COLO668 (cell line): ENCODE measurements around the gene RAMP3.
"Not testable (repeated sequence)": the region's sequence is repeated elsewhere in the genome, so short reads cannot be mapped to it uniquely, and the experiment has no call there.

ENCODE experiments used
- DNase-seq: peaks from one replicate; lab custom pipeline; 2025; ENCODE audit not compliant: unreplicated experiment; lab: John Stamatoyannopoulos, UW

Gene RAMP3, protein sequence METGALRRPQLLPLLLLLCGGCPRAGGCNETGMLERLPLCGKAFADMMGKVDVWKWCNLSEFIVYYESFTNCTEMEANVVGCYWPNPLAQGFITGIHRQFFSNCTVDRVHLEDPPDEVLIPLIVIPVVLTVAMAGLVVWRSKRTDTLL

DNA sequence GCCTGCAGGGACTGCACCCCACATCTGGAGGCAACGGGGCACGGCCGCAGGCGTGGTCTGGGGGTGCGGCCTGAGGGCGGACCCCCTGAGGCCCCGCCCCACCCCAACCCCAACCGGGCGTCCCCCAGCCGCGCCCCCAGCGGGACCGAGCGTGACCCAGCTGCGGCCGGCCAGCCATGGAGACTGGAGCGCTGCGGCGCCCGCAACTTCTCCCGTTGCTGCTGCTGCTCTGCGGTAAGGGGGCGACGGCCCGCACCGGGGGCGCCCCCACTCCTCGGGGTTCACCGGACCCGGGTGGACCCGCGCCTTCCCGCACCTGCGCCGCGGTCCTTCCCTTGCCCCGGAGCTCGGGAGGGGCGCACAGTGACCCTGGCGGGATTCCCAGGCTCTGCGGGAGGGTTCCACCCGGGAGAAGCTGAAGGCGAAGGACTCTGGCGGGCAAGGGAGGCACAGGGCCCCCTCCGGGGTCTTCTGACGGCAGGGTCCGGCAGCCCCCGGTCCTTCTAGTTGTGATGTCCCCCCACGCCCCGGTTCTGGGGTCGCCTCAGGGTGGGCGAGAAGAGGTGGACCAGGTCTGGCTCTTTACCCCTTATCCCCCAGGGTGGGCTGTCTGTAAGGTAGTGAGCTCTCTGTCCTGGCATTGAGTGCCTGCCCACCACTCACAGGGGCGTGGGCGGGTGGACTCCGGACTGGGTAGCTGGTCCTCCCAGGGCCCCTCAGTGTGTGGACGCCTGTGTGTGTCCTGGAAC, at the start of gene RAMP3:
TSS of gene RAMP3 (plus strand) at position 139 of the 749 bp plus-strand sequence. CDS start at position 177, 38 bp downstream.
- DNase-seq: no peak

DNA sequence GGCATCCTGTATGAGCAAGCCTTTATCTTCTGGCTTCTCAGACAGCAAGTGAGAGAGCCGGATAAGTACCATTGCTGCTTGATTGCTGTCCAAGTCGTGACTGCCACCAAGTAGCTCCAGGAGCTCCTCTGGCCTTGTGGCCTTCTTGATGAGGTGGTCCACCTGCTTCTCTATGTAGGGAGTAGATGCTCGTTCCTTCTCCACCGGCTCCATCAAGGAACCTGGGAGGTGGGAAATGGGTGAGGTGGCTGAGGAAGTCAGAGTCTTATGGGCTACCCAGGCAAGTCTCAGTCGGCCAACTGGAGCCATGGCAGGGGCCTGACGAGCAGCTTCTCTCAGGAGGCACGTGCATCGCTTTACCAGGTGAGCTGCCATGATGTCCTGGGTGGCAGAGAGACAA, 48.7 kb upstream of the RAMP3 start:
- DNase-seq: no peak

DNA sequence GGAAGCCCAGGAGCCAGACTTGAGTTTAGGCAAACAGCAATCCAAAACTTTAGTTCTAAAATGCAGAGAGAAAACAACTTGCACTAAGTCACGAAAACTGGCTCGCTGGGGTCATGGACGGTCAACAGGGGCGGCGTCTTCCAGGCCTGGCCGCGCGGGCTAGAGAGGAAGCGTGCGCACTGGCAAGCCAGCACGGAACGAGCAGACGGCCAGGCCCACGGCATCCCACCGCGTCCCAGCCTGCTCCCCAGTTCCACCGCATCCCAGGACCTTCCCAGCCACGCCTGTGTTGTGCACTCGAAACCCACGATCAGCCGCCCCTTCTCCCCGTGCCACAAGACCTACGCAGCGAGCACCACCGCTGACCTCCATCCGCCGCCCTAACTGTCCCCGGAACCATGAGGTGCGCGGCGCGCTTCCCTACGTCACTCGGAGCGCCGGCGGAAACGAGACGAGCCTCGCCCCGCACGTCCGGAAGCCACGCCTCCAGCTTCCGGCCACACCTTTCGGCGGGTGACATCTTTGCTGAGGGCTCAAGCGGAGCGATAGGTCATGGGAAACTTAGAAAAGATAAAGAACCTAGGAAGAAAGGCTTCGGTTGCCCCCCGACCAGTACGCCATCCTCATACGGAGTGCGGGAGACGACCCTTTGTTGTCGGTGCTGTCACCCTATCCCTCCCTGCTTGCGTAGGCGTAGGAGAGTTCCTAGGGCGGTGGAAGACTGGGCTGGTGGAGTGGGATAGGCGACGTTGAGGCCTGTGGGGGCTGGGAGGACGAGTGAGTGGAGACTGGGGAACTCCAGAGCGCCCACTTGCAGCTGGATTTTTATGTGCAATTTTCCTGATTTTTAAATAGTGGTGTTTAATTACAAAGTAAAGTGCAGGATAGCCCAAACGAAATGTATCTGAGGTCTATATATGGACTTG, 46.0 kb upstream of the RAMP3 start, which contains the start of gene TBRG4:
TSS of gene TBRG4 (minus strand) at position 400 of the 926 bp plus-strand sequence. CDS start 2,460 bp downstream, outside the sequence.
- DNase-seq: peak; percentile 99

DNA sequence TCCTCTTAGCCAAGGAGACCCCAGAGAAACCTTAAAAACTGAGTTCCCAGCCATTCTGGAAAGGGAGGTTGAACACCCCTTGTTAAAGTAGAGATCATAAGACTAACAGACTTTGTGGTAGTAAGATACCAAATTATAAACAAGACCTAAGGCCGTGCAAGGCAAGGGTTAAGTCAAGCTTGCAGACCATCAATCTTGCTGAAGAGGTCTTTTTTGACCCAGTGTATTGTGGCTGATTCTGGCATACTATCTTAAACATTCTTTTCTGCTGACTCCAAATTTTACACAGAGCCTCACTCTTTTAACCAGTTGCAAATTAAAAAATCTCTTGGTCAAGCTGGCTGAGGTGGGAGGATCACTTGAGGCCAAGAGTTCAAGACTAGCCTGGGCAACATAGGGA, 44.9 kb upstream of the RAMP3 start:
- no peak for DNase-seq

DNA sequence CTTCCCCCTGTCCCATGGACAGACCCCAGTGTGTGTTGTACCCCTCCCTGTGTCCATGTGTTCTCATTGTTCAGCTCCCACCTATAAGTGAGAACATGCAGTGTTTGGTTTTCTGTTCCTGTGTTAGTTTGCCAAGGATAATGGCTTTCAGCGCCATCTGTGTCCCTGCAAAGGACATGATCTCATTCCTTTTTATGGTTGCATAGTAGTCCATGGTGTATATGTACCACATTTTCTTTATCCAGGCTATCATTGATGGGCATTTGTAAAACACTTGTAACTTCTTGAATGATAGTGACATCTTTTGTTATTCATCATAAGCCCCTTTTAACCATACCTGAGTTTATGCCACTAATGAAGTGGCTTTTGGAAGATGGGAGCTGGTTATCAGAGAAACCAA, 43.3 kb upstream of the RAMP3 start:
- DNase-seq: not testable (repeated sequence)

DNA sequence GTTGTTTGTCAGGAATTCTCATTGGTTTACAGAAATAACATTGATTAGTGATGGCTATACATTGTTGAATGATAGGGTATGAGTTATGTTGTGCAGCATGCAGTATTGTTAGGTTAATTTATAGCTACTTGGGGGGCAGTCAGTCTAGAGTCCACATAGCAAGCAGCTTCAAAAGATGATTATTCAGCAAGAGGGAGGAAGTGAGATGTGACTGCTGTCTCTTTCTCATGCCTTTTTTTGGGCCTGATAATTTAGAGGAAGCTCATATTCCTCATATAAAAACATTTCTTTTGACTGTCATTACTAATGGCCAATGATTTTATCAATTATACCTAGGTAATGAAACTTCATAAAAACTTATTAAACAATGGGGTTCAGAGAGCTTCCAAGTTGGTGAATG, 42.7 kb upstream of the RAMP3 start:
- DNase-seq: no peak

DNA sequence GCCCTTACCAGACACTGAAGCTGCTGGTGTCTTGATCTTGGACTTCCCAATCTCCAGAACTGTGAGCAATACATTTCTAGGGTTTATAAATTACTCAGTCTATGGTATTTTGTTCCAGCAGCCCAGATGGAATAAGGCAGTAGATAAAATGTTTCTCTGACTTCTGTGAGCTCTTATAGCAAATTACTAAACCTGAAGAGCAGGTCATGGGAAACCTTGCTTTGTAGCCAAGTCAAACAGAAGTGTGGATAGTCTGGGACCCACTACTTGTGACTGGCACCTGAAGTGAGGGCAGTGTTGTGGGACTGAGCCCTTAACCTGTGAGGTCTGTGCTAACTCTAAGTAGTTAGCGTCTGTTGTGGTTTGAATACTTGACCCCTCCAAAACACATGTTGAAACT, 41.5 kb upstream of the RAMP3 start:
- no peak for DNase-seq

DNA sequence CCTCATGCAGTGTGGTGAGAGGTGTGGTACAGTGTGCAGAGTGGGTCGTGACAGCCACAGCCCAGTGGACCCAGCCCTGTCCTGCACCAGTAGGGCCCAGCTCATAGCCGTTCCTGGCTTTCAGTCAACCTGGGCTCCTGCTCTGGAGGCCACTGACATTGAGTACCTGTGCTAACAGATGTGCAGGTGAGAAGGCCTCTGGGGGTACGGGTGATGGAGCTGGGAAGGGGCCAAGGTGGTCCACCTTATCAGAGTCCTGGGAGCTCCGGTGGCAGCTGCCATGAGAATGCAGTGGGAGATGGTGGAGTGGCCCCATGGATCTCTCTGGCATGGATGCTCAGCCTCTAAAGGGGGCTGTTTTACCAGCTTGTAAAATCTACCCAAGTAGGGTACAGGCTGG, 40.0 kb upstream of the RAMP3 start:
- no peak for DNase-seq

DNA sequence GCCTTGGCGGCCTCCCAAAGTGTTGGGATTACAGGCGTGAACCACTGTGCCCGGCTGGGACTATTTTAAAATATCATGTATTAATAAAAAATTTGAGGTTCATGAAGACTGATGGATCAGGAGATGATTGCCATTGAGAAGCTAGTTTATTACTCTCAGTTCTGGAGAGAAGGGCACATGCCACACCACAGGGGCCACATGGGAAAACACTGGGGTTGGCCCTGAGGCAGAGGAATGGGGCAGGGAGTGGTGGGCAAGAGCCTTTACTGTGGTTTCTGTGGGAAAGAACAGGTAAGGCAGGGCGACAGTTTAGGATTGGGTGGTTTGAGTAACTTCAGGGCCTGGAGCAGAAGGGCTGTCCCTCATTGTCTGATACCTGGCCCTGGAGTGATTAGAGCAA, 39.3 kb upstream of the RAMP3 start:
- DNase-seq: no peak

DNA sequence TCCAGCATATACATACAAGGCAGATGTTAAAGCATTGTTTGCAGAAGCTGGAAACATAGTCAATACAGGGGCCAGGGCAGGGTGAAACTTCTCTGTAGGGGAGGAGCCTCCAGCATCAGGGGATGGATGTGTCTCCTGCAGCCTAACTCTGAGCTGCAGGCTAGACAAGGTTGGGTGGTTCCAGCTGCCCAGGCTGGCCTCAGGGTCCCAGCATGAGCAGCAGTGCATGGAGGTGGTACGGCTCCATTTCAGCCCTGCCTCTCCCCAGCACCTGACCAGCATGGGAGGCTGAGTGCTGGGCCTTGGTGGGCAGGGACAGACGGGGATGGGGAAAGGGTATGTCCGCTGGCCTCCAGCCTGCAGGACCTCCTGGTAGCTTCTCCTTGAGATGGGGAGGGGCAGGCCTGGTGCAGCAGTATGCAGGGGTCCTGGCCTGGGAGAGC, 38.7 kb upstream of the RAMP3 start:
- no peak for DNase-seq

DNA sequence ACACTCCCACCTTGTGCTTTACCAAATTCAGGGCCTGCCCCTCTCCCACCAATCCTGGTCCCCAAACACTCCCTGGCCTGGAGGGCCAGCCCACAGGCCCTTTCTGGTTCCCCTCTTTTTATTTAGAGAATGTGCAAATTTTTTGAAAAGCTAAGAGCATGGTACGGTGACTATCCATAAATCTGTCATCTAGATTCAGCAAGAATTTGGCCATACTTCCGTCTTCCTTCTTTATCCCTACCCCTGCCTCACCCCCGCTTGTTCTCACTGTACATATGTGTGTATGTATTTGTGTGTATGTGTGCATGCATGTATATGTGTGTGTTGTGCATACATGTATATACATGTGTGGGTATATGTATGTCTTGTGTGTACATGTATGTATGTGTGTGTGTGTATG, 38.0 kb upstream of the RAMP3 start:
- DNase-seq: no peak

DNA sequence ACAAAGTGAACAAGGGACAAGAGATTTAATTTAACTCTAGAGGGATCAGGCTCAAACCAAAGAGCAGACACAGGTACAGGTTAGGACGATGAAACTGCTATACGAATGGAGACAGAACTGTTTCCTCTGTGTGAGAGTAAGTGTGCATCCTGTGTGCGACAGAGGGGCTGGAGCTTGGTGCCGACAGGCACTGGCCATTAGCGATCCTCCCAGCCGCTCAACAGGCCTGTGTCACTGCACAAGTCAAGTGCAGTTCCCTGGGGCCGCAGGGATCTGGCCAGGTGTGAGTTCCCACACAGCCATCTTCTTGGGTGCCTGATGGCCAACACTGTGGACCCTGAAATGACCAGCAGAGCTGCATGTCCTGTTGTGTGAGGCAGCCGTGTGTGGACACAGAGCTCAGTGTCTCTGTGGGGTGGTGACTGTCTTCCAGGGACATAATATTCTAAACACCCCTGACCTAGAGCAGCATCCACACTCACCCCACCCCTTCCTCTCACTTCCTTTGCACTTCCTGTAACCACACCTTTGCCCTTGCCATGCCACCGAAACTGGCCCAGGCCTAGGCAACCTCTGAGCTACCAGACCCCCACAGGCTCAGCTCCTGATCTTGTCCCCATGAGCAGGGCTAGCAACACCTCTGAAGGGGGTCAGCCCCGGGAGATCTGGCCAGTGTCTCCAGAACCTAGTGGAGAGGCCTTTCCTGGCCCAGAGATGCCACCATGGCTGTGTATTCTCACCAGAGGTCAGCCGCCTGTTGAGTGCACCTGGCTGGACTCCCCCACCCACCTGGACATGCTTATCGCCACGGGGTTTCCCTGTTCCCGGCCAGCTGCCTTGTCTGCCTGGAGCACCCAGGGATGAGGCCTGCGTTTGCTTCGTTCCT, 34.4 kb upstream of the RAMP3 start:
- DNase-seq: peak; percentile 35

DNA sequence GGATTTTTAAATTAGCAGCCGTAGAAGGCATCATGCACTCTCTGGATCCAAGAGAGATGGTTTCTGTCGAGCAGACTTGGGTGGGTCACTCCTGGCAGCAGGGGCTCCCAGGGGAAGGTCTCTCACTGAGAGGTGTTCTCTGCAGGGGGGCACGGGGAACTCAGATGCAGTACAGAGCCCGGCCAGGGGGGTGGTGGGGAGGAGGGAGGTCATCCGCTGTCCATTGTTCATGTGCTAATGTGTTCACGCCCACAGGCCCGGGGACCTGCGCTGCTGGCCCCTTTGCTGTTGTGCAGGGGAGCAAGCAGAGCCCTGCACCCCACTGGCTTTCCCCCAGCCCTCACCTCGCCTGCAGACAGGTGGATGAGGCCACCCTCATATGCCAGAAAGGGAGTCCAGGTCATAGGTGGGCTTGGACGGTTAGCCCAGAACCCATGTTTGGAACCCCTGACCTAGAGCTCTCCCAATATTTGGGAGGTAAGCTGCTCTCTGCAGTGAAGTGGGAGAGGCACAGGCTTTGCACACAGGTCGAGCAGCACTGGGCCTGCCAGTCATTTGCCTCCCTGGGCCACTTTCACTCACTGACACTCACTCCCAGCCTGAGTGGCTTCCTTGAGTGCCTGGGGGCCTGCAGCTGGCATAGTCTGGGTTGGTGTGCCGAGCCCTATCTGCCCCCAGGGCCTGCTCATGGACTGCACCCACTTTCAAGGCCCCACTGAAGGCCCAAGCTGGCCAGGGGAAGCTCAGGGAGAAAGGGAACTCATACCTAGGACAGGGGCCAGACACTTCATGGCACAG, 33.5 kb upstream of the RAMP3 start:
- DNase-seq: no peak

DNA sequence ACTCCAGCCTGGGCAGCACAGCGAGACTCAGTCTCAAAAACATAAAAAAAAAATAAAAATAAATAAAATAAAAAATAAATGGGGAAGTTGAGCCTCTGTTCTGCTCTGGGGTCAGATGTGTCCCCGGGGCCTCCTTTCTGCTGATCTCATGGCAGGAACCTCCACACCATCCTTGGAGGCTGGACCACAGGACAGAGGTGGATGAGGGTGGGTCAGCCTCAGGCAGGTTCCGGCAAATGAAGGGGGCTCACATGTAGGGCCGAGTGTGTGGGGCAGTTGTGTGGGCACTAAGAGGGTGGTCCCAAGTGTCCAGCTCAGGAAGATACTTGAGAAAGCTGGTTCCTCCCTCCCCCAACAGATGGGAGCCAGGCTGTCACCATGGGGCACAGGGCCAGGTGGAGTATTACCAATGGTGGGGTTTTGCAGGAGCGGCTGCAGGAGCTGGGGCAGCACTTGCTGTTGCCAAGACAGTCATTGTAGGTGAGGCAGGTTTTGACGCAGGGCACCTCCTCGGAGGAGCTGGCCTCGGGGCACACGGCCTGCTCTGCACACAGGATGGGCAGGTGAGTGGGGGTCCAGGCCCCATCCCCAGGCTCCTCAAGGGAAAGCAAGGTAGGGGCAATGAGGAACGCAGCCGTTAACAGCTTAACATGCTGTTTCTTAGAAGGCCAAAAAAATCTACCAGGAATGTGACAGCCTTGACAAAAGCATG, 32.2 kb upstream of the RAMP3 start:
- no peak for DNase-seq

DNA sequence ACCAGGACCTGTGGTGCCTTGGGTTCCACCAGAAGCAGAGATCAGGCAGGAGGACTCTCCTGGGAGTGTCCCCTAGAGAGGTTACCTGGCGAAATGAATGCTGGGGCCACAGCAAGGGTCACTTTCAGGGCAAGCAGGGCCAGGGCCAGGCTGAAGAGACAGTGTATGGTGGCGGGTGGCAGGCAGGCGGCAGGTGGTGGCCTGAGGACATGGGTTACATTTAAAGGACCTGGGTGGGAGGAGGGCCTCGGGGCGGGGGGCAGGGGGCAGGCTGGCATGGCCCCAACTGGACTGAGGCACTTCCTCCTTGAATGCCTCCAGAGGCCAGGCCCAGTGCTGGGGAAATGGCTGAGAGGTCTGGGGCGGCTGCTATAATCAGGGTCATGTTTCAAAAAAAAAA, 31.4 kb upstream of the RAMP3 start:
- DNase-seq: no peak

DNA sequence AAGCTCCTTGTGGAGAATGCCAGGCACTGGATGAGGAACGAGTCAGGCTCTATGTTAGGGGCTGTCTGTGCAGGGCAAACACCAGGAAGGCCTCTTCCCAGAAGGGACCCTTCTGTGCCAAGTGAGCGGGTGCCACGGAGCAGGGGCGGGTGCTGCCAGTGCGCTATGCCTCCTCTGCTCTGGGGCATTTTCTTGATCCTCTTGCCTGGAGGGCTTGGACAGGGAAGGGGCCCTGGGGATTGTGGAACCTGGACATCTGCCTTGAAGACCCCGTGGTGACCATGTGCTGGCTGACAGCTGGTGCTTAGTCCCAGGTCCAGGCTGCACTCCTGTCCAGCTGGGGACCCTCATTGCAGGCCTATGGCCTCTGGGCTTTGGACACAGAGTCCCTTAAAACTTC, 30.7 kb upstream of the RAMP3 start:
- no peak for DNase-seq

DNA sequence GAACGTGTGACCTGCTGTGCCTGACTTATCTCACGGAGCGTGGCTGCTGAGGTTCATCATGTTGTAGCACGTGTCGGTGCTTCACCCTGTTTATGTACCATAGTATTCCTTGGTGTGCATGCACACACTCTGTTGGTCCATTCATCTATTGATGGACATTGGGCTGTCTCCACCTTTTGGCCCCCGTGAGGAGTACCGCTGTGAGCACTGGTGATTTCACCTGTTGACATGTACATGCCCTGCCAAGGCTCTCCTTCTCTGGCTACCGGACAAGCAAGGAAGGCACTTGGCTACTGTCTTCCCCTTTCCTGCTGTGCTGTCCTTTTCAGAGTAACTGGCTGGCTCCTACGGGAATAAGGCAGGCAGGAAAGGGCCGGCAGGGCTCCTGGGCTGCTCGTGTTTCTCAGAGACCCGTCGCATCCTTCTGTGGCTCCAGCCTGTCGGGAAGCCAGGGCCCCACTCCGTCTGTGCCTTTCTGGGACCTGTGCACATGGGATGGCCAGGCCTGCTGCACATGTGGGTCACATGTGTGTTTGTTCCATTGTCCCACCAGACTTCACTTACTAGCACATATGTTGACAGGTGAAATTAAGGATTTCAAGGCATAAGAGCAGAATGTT, 28.3 kb upstream of the RAMP3 start:
- DNase-seq: no peak

DNA sequence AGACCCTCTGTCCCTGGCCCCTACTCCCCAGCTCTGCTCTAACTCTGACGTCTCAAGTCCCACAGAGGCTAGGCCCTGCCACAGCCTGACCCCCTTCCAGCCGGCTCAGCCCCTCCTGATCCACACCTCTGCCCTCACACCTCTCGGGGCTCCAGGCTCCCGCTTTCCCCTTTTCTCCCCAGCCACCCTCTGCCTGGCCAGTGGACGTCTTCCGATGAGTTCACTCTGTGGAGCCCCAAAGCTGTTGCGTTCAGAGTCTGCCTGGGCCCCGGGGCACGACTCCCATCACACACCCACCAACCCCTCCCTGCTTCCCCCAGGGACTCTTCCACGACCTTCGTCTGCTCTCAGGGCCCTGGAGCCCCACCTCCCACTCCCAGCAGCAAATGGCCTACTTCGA, 27.7 kb upstream of the RAMP3 start:
- no peak for DNase-seq

DNA sequence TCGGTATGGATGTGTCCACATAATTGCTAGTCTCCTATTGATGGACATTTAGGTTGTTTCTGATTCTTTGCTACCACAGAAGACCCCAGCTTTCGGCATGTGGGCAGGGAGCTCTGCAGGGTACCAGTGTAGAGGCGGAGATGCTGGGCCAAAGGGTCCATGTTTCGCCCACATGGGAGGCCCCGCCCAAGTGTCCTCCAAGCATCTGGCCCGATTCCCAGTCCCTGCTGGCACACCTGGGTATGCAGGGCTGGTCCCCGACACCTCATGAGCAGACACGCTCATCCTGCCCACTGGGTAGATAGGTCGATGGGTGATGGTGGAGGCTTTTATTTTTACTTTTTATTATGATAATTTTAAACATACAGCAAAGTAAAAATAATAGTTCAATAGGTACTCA, 26.7 kb upstream of the RAMP3 start:
- DNase-seq: no peak
